H1 (cell line): ENCODE results near the gene BFSP2. TPM values are rescaled to one million over a fixed set of nuclear protein-coding genes. Genes with fewer than 3 reads are reported as not detected.

Source experiments
- CEBPB ChIP-seq: IDR thresholded peaks from 2 replicates; pipeline ENCODE4 v1.6.1; 2012; ENCODE audit warnings: low read depth, low read length
- RNF2 ChIP-seq: fragments of 200-900, 300-1000 bp; sonication (generic); IDR thresholded peaks from 2 replicates; pipeline ENCODE4 v1.7.1; 2016; ENCODE audit warnings: borderline replicate concordance, low read depth, mild to moderate bottlenecking, antibody characterized with exemption, low read length; ENCODE audit not compliant: poor library complexity, severe bottlenecking; ENCODE audit errors: missing control alignments
- polyA plus RNA-seq, 7 experiments: library from polyadenylated mRNA; depleted of rRNA in 3 of 7; stranded (reverse) in 5 of 7; unstranded in 2 of 7; fragments of >200 nt in 5 of 7; fragments of 200-250 nt in 2 of 7; gene quantifications; 1 replicate in 5 of 7; 2 replicates in 1 of 7; 4 replicates in 1 of 7; pipeline versions ENCODE4 v1.2.1 to v1.2.3, GENCODE V29; 2011 to 2013; ENCODE audit warnings: missing spikeins in 2 of 7, mixed read lengths in 2 of 7
- total RNA-seq: library from RNA; stranded (reverse); fragmentation: NEBNext Ultra II Directional; extraction: Animal tissue kit (Norgen Biotek cat#: 25700); gene quantifications from 2 replicates; pipeline ENCODE4 v1.2.1, GENCODE V29; 2021
- TF ChIP-seq, protein P1 (sequence below): fragments of 300-600 bp; sonication (generic); IDR thresholded peaks from 2 replicates; pipeline ENCODE4 v1.7.1; 2012; ENCODE audit warnings: low read length, moderate library complexity, mild to moderate bottlenecking, inconsistent platforms; ENCODE audit not compliant: insufficient replicate concordance

The BFSP2 gene
- total and polyA plus RNA-seq, 2 of the 8 experiments (the other 6 are each of a cell fraction or from before 2014, with no cell fraction given), result not detected

DNA sequence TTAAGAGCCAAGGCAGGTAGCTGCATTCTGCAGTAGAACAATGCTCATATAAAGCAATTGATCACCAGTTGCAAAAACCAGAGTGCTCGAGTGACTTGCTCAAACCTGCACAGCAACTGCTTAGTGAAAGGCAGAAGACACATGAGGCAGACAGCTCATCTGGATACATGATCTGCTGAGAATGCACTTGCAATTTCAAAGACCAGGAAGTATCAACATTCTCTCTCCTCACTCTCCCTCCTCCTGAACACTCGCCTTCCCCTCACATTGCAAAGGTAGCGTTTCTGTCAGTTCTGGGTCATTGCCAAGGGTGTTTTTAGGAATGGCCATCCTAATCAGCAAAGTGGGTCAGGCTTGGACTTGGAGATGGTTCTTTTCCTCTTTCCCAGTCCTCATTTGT, 61.0 kb downstream of the BFSP2 start (continued):
- TF ChIP-seq, protein P1, sequence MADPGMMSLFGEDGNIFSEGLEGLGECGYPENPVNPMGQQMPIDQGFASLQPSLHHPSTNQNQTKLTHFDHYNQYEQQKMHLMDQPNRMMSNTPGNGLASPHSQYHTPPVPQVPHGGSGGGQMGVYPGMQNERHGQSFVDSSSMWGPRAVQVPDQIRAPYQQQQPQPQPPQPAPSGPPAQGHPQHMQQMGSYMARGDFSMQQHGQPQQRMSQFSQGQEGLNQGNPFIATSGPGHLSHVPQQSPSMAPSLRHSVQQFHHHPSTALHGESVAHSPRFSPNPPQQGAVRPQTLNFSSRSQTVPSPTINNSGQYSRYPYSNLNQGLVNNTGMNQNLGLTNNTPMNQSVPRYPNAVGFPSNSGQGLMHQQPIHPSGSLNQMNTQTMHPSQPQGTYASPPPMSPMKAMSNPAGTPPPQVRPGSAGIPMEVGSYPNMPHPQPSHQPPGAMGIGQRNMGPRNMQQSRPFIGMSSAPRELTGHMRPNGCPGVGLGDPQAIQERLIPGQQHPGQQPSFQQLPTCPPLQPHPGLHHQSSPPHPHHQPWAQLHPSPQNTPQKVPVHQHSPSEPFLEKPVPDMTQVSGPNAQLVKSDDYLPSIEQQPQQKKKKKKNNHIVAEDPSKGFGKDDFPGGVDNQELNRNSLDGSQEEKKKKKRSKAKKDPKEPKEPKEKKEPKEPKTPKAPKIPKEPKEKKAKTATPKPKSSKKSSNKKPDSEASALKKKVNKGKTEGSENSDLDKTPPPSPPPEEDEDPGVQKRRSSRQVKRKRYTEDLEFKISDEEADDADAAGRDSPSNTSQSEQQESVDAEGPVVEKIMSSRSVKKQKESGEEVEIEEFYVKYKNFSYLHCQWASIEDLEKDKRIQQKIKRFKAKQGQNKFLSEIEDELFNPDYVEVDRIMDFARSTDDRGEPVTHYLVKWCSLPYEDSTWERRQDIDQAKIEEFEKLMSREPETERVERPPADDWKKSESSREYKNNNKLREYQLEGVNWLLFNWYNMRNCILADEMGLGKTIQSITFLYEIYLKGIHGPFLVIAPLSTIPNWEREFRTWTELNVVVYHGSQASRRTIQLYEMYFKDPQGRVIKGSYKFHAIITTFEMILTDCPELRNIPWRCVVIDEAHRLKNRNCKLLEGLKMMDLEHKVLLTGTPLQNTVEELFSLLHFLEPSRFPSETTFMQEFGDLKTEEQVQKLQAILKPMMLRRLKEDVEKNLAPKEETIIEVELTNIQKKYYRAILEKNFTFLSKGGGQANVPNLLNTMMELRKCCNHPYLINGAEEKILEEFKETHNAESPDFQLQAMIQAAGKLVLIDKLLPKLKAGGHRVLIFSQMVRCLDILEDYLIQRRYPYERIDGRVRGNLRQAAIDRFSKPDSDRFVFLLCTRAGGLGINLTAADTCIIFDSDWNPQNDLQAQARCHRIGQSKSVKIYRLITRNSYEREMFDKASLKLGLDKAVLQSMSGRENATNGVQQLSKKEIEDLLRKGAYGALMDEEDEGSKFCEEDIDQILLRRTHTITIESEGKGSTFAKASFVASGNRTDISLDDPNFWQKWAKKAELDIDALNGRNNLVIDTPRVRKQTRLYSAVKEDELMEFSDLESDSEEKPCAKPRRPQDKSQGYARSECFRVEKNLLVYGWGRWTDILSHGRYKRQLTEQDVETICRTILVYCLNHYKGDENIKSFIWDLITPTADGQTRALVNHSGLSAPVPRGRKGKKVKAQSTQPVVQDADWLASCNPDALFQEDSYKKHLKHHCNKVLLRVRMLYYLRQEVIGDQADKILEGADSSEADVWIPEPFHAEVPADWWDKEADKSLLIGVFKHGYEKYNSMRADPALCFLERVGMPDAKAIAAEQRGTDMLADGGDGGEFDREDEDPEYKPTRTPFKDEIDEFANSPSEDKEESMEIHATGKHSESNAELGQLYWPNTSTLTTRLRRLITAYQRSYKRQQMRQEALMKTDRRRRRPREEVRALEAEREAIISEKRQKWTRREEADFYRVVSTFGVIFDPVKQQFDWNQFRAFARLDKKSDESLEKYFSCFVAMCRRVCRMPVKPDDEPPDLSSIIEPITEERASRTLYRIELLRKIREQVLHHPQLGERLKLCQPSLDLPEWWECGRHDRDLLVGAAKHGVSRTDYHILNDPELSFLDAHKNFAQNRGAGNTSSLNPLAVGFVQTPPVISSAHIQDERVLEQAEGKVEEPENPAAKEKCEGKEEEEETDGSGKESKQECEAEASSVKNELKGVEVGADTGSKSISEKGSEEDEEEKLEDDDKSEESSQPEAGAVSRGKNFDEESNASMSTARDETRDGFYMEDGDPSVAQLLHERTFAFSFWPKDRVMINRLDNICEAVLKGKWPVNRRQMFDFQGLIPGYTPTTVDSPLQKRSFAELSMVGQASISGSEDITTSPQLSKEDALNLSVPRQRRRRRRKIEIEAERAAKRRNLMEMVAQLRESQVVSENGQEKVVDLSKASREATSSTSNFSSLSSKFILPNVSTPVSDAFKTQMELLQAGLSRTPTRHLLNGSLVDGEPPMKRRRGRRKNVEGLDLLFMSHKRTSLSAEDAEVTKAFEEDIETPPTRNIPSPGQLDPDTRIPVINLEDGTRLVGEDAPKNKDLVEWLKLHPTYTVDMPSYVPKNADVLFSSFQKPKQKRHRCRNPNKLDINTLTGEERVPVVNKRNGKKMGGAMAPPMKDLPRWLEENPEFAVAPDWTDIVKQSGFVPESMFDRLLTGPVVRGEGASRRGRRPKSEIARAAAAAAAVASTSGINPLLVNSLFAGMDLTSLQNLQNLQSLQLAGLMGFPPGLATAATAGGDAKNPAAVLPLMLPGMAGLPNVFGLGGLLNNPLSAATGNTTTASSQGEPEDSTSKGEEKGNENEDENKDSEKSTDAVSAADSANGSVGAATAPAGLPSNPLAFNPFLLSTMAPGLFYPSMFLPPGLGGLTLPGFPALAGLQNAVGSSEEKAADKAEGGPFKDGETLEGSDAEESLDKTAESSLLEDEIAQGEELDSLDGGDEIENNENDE, result no peak
- no peak for TF ChIP-seq CEBPB
- TF ChIP-seq RNF2, result no peak
